HG03575 (cell line): ENCODE results near the gene RPGR.

Source experiments
- ATAC-seq: cut with Tn5 transposase; IDR thresholded peaks from one replicate; pipeline ENCODE4 v1.9.1; 2021; ENCODE audit not compliant: unreplicated experiment, insufficient number of reproducible peaks, low FRiP score; ENCODE audit errors: extremely low read depth

Gene RPGR

GRCh38 chrX:38327007-38327774 lies at the start of gene RPGR:
TSS of gene RPGR (minus strand) at chrX:38327509. CDS start at chrX:38327367, 142 bp downstream.
- peak; percentile 63 for ATAC-seq

- ATAC-seq, result no peak
Measured at GRCh38 chrX:38376747-38377146, 49.4 kb upstream of the RPGR start.

- no peak for ATAC-seq
Measured at GRCh38 chrX:38375891-38376290, 48.6 kb upstream of the RPGR start.

- no peak for ATAC-seq
Measured at GRCh38 chrX:38374431-38374830, 47.1 kb upstream of the RPGR start.

- ATAC-seq, result no peak
Measured at GRCh38 chrX:38371641-38372040, 44.3 kb upstream of the RPGR start.

- ATAC-seq, result no peak
Measured at GRCh38 chrX:38368774-38369173, 41.5 kb upstream of the RPGR start.

GRCh38 chrX:38365954-38366353 lies 38.6 kb upstream of the RPGR start:
- no peak for ATAC-seq

- no peak for ATAC-seq
Measured at GRCh38 chrX:38363046-38363445, 35.7 kb upstream of the RPGR start.

GRCh38 chrX:38357747-38358673 lies 30.7 kb upstream of the RPGR start:
- ATAC-seq, result no peak

GRCh38 chrX:38356401-38356800 lies 29.1 kb upstream of the RPGR start:
- no peak for ATAC-seq

GRCh38 chrX:38352362-38352761 lies 25.1 kb upstream of the RPGR start, which contains the start of gene OTC:
TSS of gene OTC (plus strand) at chrX:38352604. CDS start at chrX:38352697, 93 bp downstream.
- ATAC-seq, result no peak

- ATAC-seq, result no peak
Measured at GRCh38 chrX:38351346-38351745, 24.0 kb upstream of the RPGR start.

GRCh38 chrX:38347136-38347535 lies 19.8 kb upstream of the RPGR start:
- ATAC-seq, result peak; percentile 79

GRCh38 chrX:38346150-38346549 lies 18.8 kb upstream of the RPGR start:
- no peak for ATAC-seq

GRCh38 chrX:38342853-38343778 lies 15.8 kb upstream of the RPGR start:
- ATAC-seq, result no peak

- no peak for ATAC-seq
Measured at GRCh38 chrX:38341442-38341841, 14.1 kb upstream of the RPGR start.

GRCh38 chrX:38336538-38337240 lies 9.4 kb upstream of the RPGR start:
- no peak for ATAC-seq

GRCh38 chrX:38335382-38335781 lies 8.1 kb upstream of the RPGR start:
- ATAC-seq, result no peak
